RCC 7860 (cell line): ENCODE data around the gene NEK2.
"Not testable (repeated sequence)": the region's sequence is repeated elsewhere in the genome, so short reads cannot be mapped to it uniquely, and the experiment has no call there.

Experiments
- DNase-seq: peaks from one replicate; pipeline ENCODE4 v3.0.0-alpha.2; 2015; ENCODE audit warnings: low spot score
- FAIRE-seq: peaks from 2 replicates; lab custom pipeline; 2012; peaks lifted over from hg19 to GRCh38; lab: Jason Lieb, UNC

Gene NEK2

DNA sequence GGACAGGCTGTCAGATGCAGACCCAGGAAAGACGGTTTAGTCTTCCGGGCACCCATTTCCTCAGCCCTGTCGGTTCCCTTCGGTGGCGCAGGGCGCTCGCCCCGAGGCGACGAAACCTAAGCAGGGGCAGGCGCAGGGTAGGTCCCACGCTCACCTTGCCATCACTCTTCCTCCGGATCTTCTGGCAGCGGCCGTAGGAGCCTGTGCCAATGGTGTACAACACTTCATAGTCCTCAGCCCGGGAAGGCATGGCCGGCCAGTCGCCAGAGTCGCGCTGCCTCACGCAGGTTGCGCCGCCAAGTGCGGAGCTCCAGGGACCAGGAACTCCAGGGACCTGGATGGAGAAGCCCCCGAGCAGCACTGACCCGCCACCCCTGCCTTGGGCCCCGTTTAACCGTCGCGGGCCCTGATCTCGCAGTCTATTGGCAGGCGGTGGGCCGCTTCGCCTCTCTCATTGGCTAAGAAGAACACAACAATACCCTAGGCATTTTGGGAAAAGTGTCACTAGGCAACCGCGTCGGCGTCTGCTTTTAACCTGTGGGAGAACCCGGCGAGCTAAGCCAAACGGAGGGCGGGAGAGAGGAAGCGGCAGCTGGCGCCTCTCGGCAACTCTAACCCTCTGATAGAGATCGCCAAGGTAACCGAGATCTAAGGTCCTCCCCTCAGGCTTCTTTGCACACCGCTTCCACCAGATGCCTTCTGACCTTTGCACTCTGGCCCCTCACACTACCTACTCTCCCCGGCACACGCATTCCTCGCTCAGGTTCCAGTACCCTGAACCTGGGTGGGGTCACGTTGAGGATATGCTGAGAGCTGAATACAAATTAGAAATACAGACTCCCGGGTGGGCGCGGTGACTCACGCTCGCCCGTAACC lies at the start of gene NEK2:
TSS of gene NEK2 (minus strand) at position 392 of the 876 bp plus-strand sequence. CDS start at position 250, 142 bp downstream.
- FAIRE-seq = peak; percentile 87
- peak; percentile 91 for DNase-seq

DNA sequence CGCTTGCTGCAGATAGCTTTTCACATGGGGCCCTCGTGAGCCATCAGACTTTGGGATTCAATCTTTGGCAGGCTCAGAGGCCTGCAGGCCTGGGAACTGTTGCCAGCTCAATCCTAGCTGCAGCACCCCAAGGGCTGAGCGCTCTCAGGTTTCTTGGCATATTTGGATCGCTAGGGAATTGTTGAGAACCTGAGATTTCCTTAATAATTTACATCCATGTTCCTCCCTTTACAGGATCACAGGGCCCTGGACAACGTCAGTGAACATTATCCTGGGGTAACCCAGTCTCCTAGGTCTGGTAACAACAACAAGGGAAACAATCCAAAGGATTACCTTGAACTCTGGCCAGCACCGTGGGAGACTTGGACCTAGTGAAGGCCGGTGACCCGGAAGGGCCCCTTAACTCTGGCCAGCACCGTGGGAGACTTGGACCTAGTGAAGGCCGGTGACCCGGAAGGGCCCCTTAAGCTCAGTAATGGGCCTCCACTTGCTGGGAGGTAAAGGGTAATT lies 49.3 kb upstream of the NEK2 start:
- DNase-seq (no peak), FAIRE-seq (no peak)

DNA sequence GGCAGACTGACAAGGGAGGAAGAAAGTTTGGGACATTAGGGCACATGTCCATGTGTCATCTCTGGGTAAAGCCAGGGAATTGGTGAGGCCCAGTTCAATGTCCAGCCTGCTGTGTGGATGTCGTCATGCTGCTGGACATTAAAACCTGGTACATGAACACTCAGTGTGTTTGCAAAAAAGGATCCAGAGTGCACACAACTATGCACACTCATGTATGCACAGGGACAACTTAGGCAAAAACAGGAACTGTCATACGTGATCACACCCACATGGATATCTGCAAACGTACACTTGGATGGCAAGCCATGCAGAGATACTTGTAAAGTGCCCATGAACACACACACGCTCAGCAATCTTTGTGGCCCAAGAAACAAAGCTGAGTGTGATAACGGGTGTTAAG lies 47.9 kb upstream of the NEK2 start:
- no peak for DNase-seq
- no peak for FAIRE-seq

DNA sequence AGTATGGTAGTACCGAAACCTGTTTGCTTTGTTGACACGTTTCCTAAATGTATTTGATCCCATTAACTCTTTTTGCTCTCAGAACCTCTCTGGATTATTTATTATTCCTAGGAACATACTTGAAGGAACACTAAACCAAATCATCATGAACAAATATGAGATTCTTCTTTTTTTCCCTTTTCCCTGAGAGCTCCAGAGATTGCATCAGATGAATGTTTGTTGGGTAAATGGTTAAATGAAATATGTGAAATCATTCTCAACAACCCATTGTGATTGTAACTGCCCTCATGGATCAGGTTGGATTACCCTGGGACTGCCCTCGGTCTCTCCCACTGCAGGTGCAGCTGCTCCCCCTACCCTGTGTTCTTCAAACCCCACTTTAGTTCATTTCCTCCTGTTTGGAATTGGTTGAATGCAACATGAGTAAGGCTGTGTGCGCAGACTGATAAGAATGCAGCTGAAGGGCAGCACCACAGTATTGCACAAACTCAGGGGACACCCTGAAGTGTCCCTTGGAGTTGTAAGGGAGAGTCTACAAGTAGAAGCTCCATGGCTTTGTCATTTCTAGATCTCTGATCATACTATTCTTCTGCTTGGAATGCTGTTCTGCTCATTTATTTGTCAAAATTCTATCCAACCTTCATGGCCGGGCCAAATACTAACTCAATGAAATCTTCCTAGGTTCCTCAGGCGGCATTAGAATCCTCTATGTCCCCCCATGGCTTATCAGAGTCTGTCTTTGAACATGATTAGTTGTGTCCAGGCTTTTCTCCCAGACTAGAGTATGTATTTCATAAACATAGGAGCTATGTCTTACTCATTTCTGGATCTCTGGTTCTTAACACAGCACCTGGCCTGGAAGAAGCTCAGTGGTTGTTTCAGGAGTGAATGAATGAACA lies 47.1 kb upstream of the NEK2 start:
- DNase-seq (no peak), FAIRE-seq (no peak)

DNA sequence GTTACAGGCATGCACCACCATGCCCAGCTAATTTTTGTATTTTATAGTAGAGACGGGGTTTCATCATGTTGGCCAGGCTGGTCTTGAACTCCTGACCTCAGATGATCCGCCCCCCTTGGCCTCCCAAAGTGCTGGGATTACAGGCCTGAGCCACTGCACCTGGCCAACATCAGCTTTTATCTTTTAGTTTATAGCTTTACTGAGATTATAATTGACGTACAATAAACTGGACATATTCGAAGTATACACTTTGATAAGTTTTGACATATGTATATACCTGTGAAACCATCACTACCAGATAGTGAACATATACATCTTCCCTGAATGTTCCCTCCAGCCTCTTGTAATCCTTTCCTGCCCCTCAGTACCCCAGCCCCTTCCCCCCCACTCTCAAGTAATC lies 41.1 kb upstream of the NEK2 start:
- not testable (repeated sequence) for FAIRE-seq

DNA sequence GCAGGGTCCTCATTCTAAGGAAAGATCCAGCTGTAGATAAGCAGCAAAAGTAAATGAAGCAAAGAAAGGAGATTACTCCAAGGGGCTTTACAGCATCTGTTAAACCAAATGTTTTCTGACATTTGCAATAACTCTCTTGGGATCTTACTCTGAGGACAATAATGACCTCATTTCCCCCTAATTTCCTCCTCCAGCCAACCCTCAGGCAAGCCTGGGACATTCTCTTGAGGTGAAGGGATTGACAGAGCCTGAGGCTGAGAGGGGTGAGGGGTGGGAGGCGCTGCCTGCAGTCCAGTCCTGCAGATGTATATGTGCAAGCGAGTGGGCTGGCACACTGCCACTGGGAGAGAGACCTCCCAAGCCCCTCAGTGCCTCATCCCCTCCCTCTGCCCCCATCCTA lies 40.5 kb upstream of the NEK2 start:
- FAIRE-seq (no peak), DNase-seq (no peak)

More for the DNA sequence above, 41.1 kb upstream of the NEK2 start:
- not testable (repeated sequence) for DNase-seq

DNA sequence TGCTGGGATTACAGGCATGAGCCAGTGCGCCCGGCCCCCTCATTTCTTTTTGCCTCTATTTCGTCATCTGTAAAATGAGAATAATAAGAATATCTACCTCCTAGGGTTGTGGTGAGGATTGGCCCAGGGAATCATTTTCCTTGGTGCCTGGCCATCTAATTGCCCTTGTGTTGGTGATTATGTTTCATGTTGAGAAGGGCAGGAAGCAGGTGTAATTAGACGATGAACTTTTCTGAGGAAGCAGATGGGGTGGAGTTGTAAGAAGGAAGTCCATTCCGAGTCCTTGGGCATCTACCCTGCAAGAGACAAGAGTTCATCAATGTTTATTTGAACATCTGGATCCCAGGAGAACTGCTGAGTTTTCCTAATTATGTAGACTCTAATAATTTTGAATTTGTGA lies 38.7 kb upstream of the NEK2 start:
- FAIRE-seq = no peak
- DNase-seq = no peak

DNA sequence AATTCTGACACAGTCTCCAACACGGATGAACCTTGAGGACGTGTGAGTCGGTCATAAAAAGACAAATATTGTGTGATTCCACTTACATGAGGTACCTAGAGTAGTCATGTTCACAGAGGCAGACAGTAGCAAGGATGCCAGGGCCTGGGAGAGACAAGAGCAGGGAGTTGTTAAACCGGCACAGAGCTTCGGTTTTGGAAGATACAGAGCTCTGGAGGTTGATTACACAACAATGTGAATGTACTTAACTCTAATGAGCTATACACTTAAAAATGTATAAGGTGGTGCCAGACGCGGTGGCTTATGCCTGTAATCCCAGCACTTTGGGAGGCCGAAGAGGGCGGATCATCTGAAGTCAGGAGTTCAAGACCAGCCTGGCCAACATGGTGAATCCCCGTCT lies 37.8 kb upstream of the NEK2 start:
- FAIRE-seq (no peak), DNase-seq (no peak)

DNA sequence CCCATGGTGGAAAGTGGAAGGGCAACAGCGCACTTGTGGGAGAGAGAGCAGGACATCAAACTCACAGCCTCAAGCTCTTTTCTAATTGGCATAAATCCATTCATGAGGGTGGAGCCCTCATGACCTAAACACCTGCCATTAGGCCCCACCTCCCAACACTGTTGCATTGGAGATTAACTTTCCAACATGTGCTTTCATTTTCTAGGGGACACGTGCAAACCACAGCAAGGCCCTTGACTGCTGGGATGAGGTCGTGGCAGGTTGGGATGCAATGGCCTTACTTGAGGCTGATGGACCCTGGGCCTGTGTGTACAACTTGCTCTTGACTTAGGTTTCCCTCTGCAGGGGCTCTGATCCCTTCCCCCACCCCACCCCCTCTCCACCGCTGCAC lies 35.9 kb upstream of the NEK2 start:
- DNase-seq = no peak

DNA sequence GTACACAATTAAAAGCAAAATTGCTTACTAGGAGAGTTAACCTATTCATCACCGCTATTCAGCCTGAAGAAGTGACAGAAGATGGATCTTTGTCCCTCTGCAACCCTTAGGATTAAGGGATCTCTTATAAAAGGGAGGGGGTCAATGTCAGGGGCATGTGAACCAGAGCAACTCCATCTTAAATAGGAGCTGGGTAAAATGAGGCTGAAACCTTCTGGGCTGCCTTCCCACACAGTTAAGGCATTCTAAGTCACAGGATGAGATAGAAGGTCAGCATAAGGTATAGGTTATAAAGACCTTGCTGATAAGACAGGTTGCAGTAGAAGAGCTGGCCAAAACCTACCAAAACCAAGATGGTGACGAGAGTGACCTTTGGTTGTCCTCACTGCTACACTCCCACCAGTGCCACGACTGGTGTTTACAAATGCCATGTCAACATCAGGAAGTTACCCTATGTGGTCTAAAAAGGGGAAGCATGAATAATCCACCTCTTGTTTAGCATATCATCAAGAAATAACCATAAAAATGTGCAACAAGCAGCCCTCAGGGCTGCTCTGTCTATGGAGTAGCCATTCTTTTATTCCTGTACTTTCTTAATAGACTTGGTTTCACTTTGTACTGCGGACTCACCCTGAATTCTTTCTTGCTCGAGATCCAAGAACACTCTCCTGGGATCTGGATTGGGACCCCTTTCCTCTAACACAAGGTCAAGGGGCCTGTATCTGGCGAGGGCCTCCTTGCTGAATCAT lies 35.3 kb upstream of the NEK2 start:
- DNase-seq (no peak), FAIRE-seq (no peak)

More for the DNA sequence above, 35.9 kb upstream of the NEK2 start:
- FAIRE-seq = no peak

DNA sequence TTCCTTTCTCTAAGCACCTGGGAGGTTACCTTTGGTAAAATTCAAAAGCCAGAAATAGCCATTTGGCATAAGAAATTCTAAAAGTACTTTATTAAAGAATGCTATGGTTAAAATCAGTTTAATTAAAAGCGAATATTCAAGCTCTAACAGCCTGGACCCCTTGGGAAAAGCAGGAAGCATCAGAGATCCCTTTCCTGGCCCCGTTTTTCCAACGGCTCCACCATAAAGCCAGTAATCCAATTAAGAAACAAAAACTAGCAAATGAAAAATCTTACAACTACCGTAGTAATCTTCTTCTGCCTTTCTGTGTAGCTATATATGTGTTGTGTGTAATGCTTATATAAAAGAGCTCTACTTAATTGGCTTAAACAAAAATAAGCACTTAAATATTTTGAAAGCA lies 33.5 kb upstream of the NEK2 start:
- DNase-seq = no peak
- no peak for FAIRE-seq

DNA sequence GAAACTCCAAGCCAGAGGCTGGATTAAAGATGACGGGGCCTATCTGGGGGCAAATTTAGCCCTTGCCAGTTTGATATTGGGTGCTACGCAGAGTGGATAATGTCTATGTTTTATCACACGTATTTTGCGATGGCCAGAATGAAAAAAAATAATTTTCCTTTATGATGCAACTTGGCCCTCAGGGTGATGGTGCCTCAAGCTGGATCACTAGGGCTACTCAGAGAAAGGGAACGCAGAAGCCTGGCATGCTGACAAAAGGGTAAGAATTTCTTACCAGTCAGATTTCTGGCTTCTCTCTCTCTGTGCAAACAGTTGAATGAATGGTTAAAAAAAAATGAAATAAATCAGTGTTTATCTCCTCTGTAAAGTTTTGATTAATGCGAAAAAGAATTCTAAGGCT lies 32.6 kb upstream of the NEK2 start:
- no peak for FAIRE-seq
- DNase-seq = no peak

DNA sequence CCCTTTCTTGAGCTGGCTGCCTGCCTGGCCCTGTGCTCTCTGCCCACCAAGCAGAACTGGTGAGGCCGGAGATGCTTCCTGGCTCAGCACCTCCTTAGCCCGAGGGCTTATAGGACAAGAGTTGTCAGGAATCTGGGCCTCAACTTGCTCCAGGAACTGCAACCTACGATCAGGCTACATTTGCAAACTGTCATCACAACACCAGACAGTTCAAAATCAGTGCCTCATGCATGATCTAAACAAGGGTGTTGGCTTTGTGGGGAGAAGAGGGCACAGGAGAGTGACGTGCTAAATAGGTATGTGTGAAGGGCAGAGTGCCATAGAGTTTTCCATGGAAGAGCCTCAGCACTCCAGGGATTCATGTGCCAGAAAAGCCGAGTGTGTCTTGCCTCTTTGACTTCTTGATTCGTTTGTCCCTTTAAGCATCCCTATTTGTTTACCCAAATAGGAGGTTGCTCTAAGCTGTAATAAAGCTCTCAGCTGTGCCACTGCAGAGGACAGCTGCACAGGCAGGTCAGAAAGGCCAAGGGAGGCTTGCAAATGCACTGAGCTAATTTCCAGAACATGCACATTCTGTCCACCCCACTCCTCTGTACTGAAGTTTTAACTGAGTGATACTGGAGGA lies 30.2 kb upstream of the NEK2 start:
- DNase-seq (no peak), FAIRE-seq (no peak)

DNA sequence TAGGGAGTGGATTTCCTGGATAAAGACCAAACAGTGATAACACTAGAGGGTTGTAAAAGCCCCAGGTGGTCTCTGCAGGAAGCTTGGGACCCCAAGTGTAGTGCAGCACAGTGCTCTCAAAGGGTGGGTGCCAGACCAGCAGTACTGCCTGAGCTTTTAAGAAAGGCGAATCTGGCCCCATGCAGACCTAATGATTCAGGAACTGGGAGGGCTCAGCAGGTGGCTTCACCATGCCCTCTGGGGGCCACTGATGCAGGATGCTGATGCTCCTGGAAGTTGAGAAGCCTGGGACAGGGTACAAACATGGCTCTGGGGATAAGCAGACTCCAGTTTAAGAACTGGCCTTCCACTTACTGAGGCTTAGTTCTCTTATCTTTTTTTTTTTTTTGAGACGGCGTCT lies 29.1 kb upstream of the NEK2 start:
- FAIRE-seq (no peak), DNase-seq (no peak)

DNA sequence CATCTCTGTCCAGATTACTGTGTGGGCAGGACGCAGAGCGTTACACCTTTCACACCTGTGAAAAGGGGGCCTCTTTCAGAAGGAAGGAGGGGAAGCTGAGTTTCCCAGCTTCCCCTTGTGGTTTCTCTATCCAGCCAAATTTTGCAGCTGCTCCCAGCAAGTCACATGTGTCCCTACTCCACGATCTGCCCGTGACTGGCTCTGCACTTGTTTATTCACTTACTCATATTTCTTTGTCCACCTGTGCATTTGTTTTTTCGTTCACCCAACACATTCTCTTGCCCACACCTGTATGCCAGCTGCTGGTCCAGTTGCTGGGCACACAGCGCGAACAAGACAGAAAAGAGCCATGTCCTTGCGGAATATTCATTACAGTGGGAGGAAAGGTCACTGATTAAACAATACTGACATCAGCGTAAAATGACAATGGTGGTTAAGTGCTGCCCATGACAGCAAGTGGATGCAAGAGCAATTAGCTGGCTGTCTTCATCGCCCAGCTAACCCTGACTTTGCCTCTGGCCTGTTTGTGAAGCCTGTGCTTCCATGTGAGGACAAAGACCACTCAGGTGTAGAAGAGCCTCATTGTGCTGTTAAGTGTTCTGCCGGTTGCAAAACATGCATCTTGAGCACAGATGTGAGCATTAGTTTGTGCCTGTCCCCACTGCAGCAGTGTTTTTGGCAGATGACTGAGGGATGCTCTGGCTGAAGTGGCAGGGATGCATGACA lies 28.6 kb upstream of the NEK2 start:
- DNase-seq (no peak), FAIRE-seq (no peak)

DNA sequence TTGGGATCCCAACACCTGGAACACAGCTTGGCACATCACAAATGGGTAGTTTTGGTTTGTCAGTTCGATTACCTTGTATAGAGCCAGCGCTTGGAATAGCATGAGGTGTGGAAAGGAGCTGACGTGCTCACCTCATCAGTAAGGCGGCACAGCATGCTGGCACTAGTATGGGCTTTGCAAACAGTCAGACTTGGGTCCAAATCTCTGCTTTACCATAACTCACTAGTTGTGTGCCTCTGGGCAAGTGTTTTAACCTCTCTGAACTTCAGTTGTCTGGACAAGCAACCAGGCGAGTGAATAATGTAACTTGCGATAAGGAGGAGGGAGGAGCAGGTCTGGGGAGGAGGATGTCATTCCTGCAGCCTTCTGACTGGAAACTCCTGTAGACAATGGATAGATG lies 26.3 kb upstream of the NEK2 start:
- DNase-seq = no peak
- FAIRE-seq = no peak

DNA sequence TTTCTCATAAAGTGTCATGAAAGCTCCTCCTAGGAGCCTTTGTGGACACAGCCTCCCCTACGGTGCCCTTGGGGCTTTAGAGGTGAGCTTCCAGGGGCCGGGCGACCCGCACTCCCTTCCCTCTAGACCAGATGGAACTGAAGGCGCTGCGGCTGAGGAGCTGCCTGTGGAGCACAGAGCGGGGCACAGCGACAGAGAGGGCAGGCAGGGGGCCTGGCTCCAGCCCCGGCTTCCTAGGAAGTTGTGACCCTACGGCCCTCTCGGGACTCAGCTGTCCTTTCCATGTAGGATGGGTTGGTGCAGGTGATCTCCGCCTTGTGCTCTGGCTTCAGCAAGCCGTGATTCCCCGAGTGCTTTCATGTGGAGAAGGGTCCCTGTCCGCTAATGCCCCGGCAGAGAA lies 23.6 kb upstream of the NEK2 start:
- FAIRE-seq (no peak), DNase-seq (no peak)

DNA sequence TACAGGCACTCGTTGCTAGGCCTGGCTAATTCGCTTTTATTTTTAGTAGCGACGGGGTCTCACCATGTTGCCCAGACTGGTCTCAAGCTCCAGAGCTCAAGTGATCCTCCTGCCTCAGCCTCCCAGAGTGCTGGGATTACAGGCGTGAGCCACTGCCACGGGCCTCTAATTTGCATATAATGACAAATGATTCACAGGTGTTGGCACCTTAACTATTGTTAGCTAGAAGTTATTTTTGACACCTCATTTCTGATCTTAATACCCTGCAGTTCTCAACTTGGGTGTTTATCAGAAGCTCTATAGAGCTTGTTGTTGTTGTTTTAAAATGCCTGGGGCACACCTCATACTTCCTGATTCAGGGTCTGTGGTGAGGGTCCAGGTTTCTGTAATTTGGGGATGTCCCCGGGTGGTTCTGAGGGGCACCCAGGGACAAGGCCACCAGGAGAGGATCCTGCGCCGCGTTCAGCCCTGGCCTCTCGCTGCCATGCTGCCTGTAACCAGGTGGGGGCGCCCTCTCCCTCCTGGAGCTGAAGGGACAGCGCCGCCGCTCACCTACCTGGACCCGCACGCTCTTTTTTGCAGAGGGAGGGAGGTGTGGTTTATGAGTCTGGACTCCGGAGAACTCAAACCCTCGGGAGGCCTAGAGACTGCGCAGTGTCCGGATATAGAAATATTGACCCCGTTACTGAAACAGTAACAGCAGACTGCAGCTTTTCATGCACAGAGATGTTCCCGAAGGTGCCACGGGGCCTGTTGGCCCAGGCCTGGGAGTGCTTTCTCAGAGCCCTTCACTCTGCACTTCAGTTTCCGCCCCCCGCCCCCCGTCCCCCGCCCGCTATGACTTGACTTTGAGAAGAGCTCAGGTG lies 23.0 kb upstream of the NEK2 start:
- FAIRE-seq = no peak
- DNase-seq = peak; percentile 46

DNA sequence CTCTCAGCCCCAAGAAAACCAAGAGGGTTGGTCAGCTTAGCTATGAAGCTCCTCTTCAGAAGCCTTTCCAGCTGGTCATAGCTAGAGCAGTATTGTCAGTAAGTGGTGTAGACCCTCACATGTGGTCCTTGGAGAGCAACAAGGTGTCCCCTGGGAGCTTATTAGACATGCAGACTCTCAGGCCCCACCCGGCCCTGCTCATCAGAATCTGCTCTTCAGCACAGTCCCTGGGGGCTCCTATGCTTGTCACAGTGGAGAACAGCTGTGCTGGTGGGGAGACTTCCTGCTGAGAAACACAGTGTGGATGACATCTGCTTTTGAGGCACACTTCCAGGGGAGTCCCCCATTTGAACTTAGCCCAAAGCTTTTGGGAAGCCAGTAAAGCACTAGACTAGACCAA lies 21.9 kb upstream of the NEK2 start:
- no peak for DNase-seq

More for the DNA sequence above, 21.9 kb upstream of the NEK2 start:
- FAIRE-seq = no peak
